Activated naive CD8-positive, alpha-beta T cell treated with anti-CD3 and anti-CD28 coated beads, Interleukin-2, amount 10 ng/mL, durations not matched to agents 7 days and 5 days (primary cell): ENCODE data around the gene PHYH. TPM values are rescaled to one million over a fixed set of nuclear protein-coding genes. Genes with fewer than 3 reads are reported as not detected.
"Not testable (repeated sequence)": the region's sequence is repeated elsewhere in the genome, so short reads cannot be mapped to it uniquely, and the experiment has no call there.

Experiments
- ATAC-seq: fragments of 150-1000 bp; cut with Tn5 transposase; one replicate; pipeline ENCODE4 v1.10.0; 2021; ENCODE audit warnings: low read depth, moderate library complexity
- POLR2A ChIA-PET: fragments of 350-600 bp; sonication (Branson Sonifier 250); formaldehyde crosslinking; loops from one replicate; lab custom pipeline; 2021; ENCODE audit warnings: antibody characterized with exemption; lab: Charles Lee
- DNase-seq: peaks from one replicate; pipeline ENCODE4 v3.0.0; 2021
- H3K27ac Mint-ChIP-seq: one replicate; pipeline ENCODE4 v1.8.0; 2022; ENCODE audit warnings: mild to moderate bottlenecking, mixed read lengths
- H3K27me3 Mint-ChIP-seq: one replicate; pipeline ENCODE4 v1.8.0; 2022; ENCODE audit warnings: mild to moderate bottlenecking, moderate library complexity, mixed read lengths
- H3K36me3 Mint-ChIP-seq: one replicate; pipeline ENCODE4 v1.8.0; 2021; ENCODE audit warnings: mild to moderate bottlenecking, mixed read lengths
- H3K4me1 Mint-ChIP-seq: one replicate; pipeline ENCODE4 v1.8.0; 2021; ENCODE audit warnings: mixed read lengths
- H3K4me3 Mint-ChIP-seq: one replicate; pipeline ENCODE4 v1.8.0; 2022; ENCODE audit warnings: mild to moderate bottlenecking, moderate library complexity, mixed read lengths
- H3K9me3 Mint-ChIP-seq: one replicate; pipeline ENCODE4 v1.8.0; 2021; ENCODE audit warnings: mixed read lengths
- total RNA-seq, 2 experiments: library from RNA; stranded (reverse); gene quantifications; one replicate each; pipeline ENCODE4 v1.2.3, GENCODE V29; 2021

PHYH gene
- total RNA-seq, 2 experiments from 2014 or later = 15.1 to 16.0 TPM

GRCh38 chr10:13247784-13248183 lies 52.1 kb downstream of the PHYH start:
- Mint-ChIP-seq H3K4me1 (no peaks in the 10 kb centered on the region), H3K36me3 (no peaks in the 10 kb centered on the region), H3K9me3 (no peaks in the 10 kb centered on the region), H3K4me3 (no peak overlapping the region), H3K27ac (no peak overlapping the region), H3K27me3 (peaks cover 8% of the 10 kb centered on the region)
- ATAC-seq (no peak), DNase-seq (no peak)
- POLR2A ChIA-PET = no interaction called here

GRCh38 chr10:13247246-13247645 lies 52.6 kb downstream of the PHYH start:
- H3K27ac Mint-ChIP-seq = no peak overlapping the region
- H3K4me1 Mint-ChIP-seq = no peaks in the 10 kb centered on the region
- peaks cover 6% of the 10 kb centered on the region for H3K27me3 Mint-ChIP-seq
- DNase-seq (no peak), ATAC-seq (no peak)
- no peaks in the 10 kb centered on the region for H3K9me3 Mint-ChIP-seq
- H3K4me3 Mint-ChIP-seq = no peak overlapping the region
- no peaks in the 10 kb centered on the region for H3K36me3 Mint-ChIP-seq
- POLR2A ChIA-PET = no interaction called here

- not testable (repeated sequence) for H3K27ac Mint-ChIP-seq, H3K4me3 Mint-ChIP-seq, H3K4me1 Mint-ChIP-seq, DNase-seq, H3K9me3 Mint-ChIP-seq, ATAC-seq, H3K27me3 Mint-ChIP-seq, H3K36me3 Mint-ChIP-seq
- POLR2A ChIA-PET = interaction anchor here (0.6 kb wide), 1 partner anchor 17 kb away, joined by 3 read pairs; no protein-coding TSS in a partner anchor
Measured at GRCh38 chr10:13242260-13242659, 57.6 kb downstream of the PHYH start.

GRCh38 chr10:13241613-13242012 lies 58.3 kb downstream of the PHYH start:
- H3K9me3 Mint-ChIP-seq = no peaks in the 10 kb centered on the region
- ATAC-seq = no peak
- H3K4me1 Mint-ChIP-seq = no peaks in the 10 kb centered on the region
- no peaks in the 10 kb centered on the region for H3K36me3 Mint-ChIP-seq
- no peaks in the 10 kb centered on the region for H3K27me3 Mint-ChIP-seq
- no peak for DNase-seq
- H3K4me3 Mint-ChIP-seq = no peak overlapping the region
- POLR2A ChIA-PET = no interaction called here
- no peak overlapping the region for H3K27ac Mint-ChIP-seq

- DNase-seq (no peak), ATAC-seq (no peak)
- H3K27ac Mint-ChIP-seq = no peak overlapping the region
- no peaks in the 10 kb centered on the region for H3K36me3 Mint-ChIP-seq
- H3K9me3 Mint-ChIP-seq = no peaks in the 10 kb centered on the region
- H3K4me1 Mint-ChIP-seq = no peaks in the 10 kb centered on the region
- POLR2A ChIA-PET = no interaction called here
- no peaks in the 10 kb centered on the region for H3K27me3 Mint-ChIP-seq
- H3K4me3 Mint-ChIP-seq = no peak overlapping the region
Measured at GRCh38 chr10:13239923-13240322, 59.9 kb downstream of the PHYH start.

GRCh38 chr10:13238271-13239077 lies 61.4 kb downstream of the PHYH start:
- no peaks in the 10 kb centered on the region for H3K36me3 Mint-ChIP-seq
- H3K4me1 Mint-ChIP-seq = no peaks in the 10 kb centered on the region
- no peak for ATAC-seq
- no peaks in the 10 kb centered on the region for H3K9me3 Mint-ChIP-seq
- H3K4me3 Mint-ChIP-seq = no peak overlapping the region
- no peaks in the 10 kb centered on the region for H3K27me3 Mint-ChIP-seq
- no peak overlapping the region for H3K27ac Mint-ChIP-seq
- DNase-seq = no peak
- POLR2A ChIA-PET = no interaction called here

- Mint-ChIP-seq H3K9me3 (no peaks in the 10 kb centered on the region), H3K4me1 (no peaks in the 10 kb centered on the region), H3K27me3 (no peaks in the 10 kb centered on the region), H3K4me3 (no peak overlapping the region), H3K36me3 (no peaks in the 10 kb centered on the region), H3K27ac (no peak overlapping the region)
- DNase-seq = no peak
- no peak for ATAC-seq
- POLR2A ChIA-PET = no interaction called here
Measured at GRCh38 chr10:13236638-13237037, 63.2 kb downstream of the PHYH start.

- H3K27ac Mint-ChIP-seq, H3K27me3 Mint-ChIP-seq, H3K36me3 Mint-ChIP-seq, H3K4me3 Mint-ChIP-seq, H3K4me1 Mint-ChIP-seq, DNase-seq, POLR2A ChIA-PET, ATAC-seq, H3K9me3 Mint-ChIP-seq: not testable (repeated sequence)
Measured at GRCh38 chr10:13234736-13235135, 65.1 kb downstream of the PHYH start.

GRCh38 chr10:13234172-13234571 lies 65.7 kb downstream of the PHYH start, which contains the start of gene UCMA:
UCMA (minus strand) TSS chr10:13234374; CDS start chr10:13234258, 116 bp downstream.
- Mint-ChIP-seq H3K27ac (no peak within 1 kb of the TSS), H3K4me1 (no peaks in the 10 kb centered on the region), H3K27me3 (no peaks in the 10 kb centered on the region), H3K9me3 (no peaks in the 10 kb centered on the region), H3K36me3 (no peaks in the 10 kb centered on the region), H3K4me3 (no peak within 1 kb of the TSS)
- DNase-seq = no peak
- no peak for ATAC-seq
- POLR2A ChIA-PET = no interaction called here

GRCh38 chr10:13233358-13233757 lies 66.5 kb downstream of the PHYH start:
- H3K9me3 Mint-ChIP-seq = no peaks in the 10 kb centered on the region
- H3K36me3 Mint-ChIP-seq = no peaks in the 10 kb centered on the region
- H3K27me3 Mint-ChIP-seq = no peaks in the 10 kb centered on the region
- H3K27ac Mint-ChIP-seq = no peak overlapping the region
- DNase-seq (no peak), ATAC-seq (no peak)
- no peak overlapping the region for H3K4me3 Mint-ChIP-seq
- no peaks in the 10 kb centered on the region for H3K4me1 Mint-ChIP-seq
- POLR2A ChIA-PET = no interaction called here

- Mint-ChIP-seq H3K9me3 (no peaks in the 10 kb centered on the region), H3K4me3 (no peak overlapping the region), H3K4me1 (no peaks in the 10 kb centered on the region), H3K27ac (no peak overlapping the region), H3K27me3 (no peaks in the 10 kb centered on the region), H3K36me3 (no peaks in the 10 kb centered on the region)
- POLR2A ChIA-PET = no interaction called here
- DNase-seq (no peak), ATAC-seq (no peak)
Measured at GRCh38 chr10:13231808-13232207, 68.1 kb downstream of the PHYH start.

GRCh38 chr10:13231190-13231589 lies 68.7 kb downstream of the PHYH start:
- H3K4me1 Mint-ChIP-seq = no peaks in the 10 kb centered on the region
- POLR2A ChIA-PET = no interaction called here
- H3K27me3 Mint-ChIP-seq = no peaks in the 10 kb centered on the region
- no peak overlapping the region for H3K4me3 Mint-ChIP-seq
- DNase-seq (no peak), ATAC-seq (no peak)
- H3K36me3 Mint-ChIP-seq = no peaks in the 10 kb centered on the region
- H3K9me3 Mint-ChIP-seq = no peaks in the 10 kb centered on the region
- H3K27ac Mint-ChIP-seq = no peak overlapping the region
